Natural killer cell treated with Interleukin-12 subunit alpha and Interleukin-12 subunit beta and Interleukin-15 and Interleukin-18, amount 100 ng/mL, for 72 hours (primary cell): ENCODE measurements around the gene ANAPC5. TPM values are rescaled to one million over a fixed set of nuclear protein-coding genes. Genes with fewer than 3 reads are reported as not detected.
A peak's percentile ranks its signal among the peaks of the same experiment; 100 is the strongest.

Experiments used
- ATAC-seq, 2 donors: fragments of 150-1000 bp; cut with Tn5 transposase in 1 of 2; sonication (Bioruptor Pico), chemical (Tn5 transposase) in 1 of 2; 2 replicates each; pipeline ENCODE4 v1.10.0; 2021
- DNase-seq: peaks from one replicate; pipeline ENCODE4 v3.0.0; 2022; ENCODE audit warnings: low spot score
- H3K27ac Mint-ChIP-seq, 2 donors: 1 replicate in 1 of 2; 2 replicates in 1 of 2; pipeline ENCODE4 v1.8.0; 2022; ENCODE audit warnings: mixed read lengths in 2 of 2, mild to moderate bottlenecking in 1 of 2, moderate library complexity in 1 of 2
- H3K27me3 Mint-ChIP-seq, 2 donors: 1 replicate in 1 of 2; 2 replicates in 1 of 2; pipeline ENCODE4 v1.8.0; 2022; ENCODE audit warnings: mixed read lengths in 2 of 2
- H3K36me3 Mint-ChIP-seq: one replicate; pipeline ENCODE4 v1.8.0; 2022; ENCODE audit warnings: mixed read lengths
- H3K4me1 Mint-ChIP-seq, 2 donors: 1 replicate in 1 of 2; 2 replicates in 1 of 2; pipeline ENCODE4 v1.8.0; 2022; ENCODE audit warnings: low read depth in 2 of 2, mixed read lengths in 2 of 2, mild to moderate bottlenecking in 1 of 2
- H3K4me3 Mint-ChIP-seq: one replicate; pipeline ENCODE4 v1.8.0; 2022; ENCODE audit warnings: mixed read lengths
- H3K9me3 Mint-ChIP-seq: 2 replicates; pipeline ENCODE4 v1.8.0; 2022; ENCODE audit warnings: mixed read lengths
- total RNA-seq, 2 donors: library from RNA; stranded (reverse); gene quantifications; one replicate each; pipeline ENCODE4 v1.2.3, GENCODE V29; 2022

ANAPC5 gene
- total RNA-seq, 2 donors from 2014 or later = 130 to 229 TPM

DNA sequence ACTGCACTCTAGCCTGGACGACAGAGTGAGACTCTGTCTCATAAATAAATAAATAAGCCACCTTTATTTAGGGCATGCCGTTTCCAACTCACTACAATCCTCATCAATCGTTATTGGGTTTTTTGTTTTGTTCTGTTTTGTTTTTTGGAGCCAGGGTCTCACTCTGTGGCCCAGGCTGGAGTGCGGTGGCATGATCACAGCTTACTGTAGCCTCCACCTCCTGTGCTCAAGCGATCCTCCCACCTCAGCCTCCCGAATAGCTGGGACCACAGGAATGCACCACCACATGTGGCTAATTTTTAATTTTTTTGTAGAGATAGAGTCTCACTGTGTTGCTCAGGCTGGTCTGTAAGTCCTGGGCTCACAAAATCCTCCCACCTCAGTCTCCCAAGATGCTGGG lies 3.6 kb upstream of the ANAPC5 start:
- Mint-ChIP-seq H3K9me3 (no peaks in the 10 kb centered on the region), H3K4me1 (peaks cover 9 to 24% of the 10 kb centered on the region in 2 donors), H3K27ac (no peak overlapping the region), H3K4me3 (no peak overlapping the region), H3K36me3 (no peaks in the 10 kb centered on the region), H3K27me3 (peaks cover 0 to 8% of the 10 kb centered on the region in 2 donors)
- DNase-seq = no peak
- no peak for ATAC-seq

DNA sequence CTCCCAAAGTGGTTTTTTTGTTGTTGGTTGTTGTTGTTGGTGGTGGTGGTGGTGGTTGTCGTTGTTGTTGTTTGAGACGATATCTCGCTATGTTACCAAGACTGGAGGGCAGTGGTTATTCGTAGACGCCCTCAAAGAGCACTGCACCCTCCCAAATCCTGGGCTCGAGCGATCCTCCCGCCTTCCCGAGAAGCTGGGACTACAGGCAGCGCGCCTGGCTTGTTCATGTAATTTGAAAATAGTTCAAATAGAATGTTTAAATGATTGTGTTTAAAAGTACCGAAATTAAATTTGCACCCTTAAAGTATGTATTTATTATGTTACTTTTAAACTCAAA lies 439 bp upstream of the ANAPC5 start:
- no peak for ATAC-seq
- Mint-ChIP-seq H3K27me3 (peaks cover 0 to 3% of the 10 kb centered on the region in 2 donors), H3K27ac (peak overlapping the region; percentile 92 to 98), H3K4me3 (peak overlapping the region; percentile 99), H3K36me3 (no peaks in the 10 kb centered on the region), H3K4me1 (peaks cover 16 to 38% of the 10 kb centered on the region in 2 donors), H3K9me3 (no peaks in the 10 kb centered on the region)
- no peak for DNase-seq

DNA sequence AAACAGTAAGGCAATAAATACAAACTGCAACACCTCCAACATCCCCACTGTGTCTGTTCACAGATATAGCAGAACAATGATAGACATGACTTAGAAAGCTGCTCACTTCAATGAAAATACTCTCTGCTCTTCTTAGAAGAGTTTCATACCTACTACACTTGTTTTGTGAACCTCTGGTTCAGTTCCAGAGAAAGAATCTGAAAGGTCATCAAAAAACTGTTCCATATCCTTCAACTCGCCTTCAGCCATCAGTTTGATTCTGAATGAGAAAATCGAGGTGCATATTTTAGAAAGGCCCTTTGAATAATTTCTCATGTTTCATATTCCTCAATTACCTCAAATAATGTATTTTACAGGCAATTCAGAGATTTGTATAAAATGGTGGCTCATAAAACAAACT lies 5.5 kb downstream of the ANAPC5 start:
- ATAC-seq = no peak
- H3K27me3 Mint-ChIP-seq = no peaks in the 10 kb centered on the region
- H3K9me3 Mint-ChIP-seq = no peaks in the 10 kb centered on the region
- DNase-seq = no peak
- H3K4me3 Mint-ChIP-seq = no peak overlapping the region
- H3K36me3 Mint-ChIP-seq = peaks cover 30% of the 10 kb centered on the region
- H3K27ac Mint-ChIP-seq = no peak overlapping the region
- peaks cover 21 to 28% of the 10 kb centered on the region in 2 donors for H3K4me1 Mint-ChIP-seq

DNA sequence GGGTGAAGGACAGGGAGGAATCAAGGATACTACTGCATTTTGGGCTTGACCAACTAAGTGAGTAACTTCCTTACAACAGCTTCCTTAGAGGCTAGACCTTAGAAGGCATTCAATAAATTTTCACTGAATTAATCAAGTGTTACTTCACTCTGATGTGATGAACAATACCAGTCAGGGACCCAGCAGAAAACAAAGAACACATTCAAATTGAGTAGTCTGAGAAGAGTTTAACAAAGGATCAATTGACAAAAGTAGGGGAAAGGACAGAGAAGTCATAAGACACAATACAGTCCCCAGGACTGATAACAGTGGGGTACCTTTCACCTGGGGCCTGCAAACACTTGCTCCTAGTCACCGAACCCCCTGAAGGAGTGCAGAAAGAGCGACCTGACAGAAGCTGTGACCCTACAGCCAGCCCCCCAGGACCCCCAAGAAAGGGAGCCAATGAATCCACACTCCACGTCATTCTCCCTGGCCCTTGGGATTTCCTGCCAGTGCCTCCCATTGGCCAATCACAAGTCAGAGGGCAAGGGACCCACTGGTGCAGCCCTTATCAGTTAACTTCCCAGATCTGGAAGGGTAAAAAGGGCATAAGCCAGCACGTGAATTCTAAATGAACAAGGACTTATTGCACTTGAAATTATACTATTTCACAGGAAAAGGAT lies 6.9 kb downstream of the ANAPC5 start:
- no peak overlapping the region for H3K4me3 Mint-ChIP-seq
- ATAC-seq (no peak), DNase-seq (no peak)
- H3K27me3 Mint-ChIP-seq = no peaks in the 10 kb centered on the region
- H3K4me1 Mint-ChIP-seq = peaks cover 13 to 24% of the 10 kb centered on the region in 2 donors
- peaks cover 30% of the 10 kb centered on the region for H3K36me3 Mint-ChIP-seq
- H3K9me3 Mint-ChIP-seq = no peaks in the 10 kb centered on the region
- peak overlapping the region in 1 of 2 donors; percentile 6 for H3K27ac Mint-ChIP-seq

DNA sequence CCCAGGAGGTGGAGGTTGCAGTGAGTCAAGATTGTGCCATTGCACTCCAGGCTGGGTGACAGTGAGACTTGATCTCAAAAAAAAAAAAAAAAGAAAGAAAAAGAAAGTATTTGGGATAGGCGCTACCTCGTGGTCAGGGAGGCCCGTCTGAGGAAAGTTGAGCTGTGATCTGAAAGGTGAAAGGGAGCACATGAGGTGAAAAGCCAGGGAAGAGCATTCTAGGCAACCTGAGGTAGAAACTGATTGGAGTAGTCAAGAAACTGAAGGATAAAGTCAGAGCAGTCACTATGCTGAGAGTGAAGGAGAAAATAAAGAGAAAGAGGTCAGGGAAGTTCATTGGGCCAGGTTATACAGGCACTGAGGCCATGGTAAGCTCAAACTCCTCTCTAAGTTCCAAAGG lies 7.7 kb downstream of the ANAPC5 start:
- no peak for DNase-seq
- no peaks in the 10 kb centered on the region for H3K9me3 Mint-ChIP-seq
- no peak for ATAC-seq
- H3K4me3 Mint-ChIP-seq = no peak overlapping the region
- H3K4me1 Mint-ChIP-seq = peaks cover 10 to 24% of the 10 kb centered on the region in 2 donors
- H3K36me3 Mint-ChIP-seq = peaks cover 30% of the 10 kb centered on the region
- peak overlapping the region in 1 of 2 donors; percentile 6 for H3K27ac Mint-ChIP-seq
- H3K27me3 Mint-ChIP-seq = no peaks in the 10 kb centered on the region

DNA sequence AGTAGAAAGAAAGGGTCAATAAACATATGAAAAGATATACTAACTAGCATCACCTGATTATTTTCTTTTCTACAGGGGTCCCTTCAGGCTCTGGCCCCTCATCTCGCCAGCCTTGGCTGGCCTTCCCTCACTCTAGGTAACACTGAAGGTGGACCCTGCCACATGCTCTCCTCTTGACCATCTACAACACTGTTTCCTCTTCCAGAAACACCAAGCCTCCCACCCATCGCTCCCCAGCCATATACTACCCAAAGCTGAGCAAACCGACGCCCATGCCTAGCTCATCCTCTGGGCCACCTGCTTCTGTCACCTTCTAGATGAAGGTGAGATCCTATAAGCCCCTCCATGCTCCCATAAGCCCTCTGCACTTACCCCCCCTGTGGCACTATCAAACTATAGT lies 14.8 kb downstream of the ANAPC5 start:
- ATAC-seq (no peak), DNase-seq (no peak)
- Mint-ChIP-seq H3K27ac (peak overlapping the region in 1 of 2 donors; percentile 61), H3K4me1 (no peaks in the 10 kb centered on the region), H3K4me3 (no peak overlapping the region), H3K9me3 (no peaks in the 10 kb centered on the region), H3K36me3 (peaks cover 12% of the 10 kb centered on the region), H3K27me3 (no peaks in the 10 kb centered on the region)

DNA sequence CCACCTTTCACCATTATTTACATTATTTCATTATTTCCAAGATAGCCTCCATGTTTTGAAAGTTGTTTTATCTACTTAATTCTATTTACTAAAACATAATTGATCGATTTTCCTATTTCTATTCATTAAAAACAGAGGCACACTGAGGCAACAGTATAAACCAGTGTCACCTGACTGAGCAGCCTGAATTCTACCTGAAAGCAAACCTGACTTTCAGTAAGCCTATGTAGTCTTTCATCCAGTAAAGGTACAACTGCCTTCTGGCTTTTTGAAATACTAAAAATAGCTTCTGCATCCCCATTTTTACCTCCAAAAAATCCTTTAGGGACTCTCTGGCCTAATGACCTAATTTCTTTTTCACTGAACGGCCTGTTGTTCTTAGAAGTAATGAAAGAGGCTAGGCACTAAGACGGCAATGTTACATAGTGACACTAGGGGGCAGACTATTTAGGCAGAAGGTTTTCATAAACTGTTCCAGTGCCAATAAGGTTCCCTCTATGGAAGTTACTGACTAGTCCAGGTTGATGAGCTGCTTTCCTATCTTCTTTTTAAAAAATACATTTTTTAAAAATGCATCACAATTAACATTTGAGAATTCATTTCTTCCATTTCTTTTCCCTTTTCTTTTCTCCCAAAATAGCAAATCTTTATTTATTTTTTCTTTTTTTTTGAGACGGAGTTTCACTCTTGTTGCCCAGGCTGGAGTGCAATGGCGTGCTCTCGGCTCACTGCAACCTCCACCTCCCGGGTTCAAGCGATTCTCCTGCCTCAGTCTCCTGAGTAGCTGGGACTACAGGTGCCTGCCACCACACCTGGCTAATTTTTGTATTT lies 17.5 kb downstream of the ANAPC5 start:
- H3K4me1 Mint-ChIP-seq = no peaks in the 10 kb centered on the region
- no peaks in the 10 kb centered on the region for H3K9me3 Mint-ChIP-seq
- H3K27me3 Mint-ChIP-seq = no peaks in the 10 kb centered on the region
- peak overlapping the region in 1 of 2 donors; percentile 34 for H3K27ac Mint-ChIP-seq
- DNase-seq = no peak
- H3K4me3 Mint-ChIP-seq = no peak overlapping the region
- ATAC-seq = peak in 1 of 2 donors; percentile 66
- H3K36me3 Mint-ChIP-seq = peaks cover 16% of the 10 kb centered on the region

DNA sequence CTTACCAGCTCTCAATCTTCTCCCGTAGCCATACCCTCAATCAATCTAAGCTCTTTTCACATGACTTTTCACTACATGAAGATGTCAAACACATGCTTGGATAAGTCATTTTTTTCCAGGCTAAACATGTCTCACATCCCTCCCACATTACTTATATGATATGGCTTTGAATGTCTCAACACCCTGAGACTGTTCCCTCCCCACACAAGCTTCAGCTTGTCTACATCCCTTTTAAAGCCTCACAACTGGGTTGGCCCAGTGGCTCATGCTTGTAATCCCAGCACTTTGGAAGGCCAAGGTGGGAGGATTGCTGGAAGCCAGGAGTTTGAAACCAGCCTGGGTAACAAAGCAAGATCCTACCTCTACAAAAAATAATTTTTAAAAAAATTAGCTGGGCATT lies 18.5 kb downstream of the ANAPC5 start:
- no peaks in the 10 kb centered on the region for H3K27me3 Mint-ChIP-seq
- ATAC-seq (no peak), DNase-seq (no peak)
- no peak overlapping the region for H3K4me3 Mint-ChIP-seq
- no peaks in the 10 kb centered on the region for H3K4me1 Mint-ChIP-seq
- H3K27ac Mint-ChIP-seq = no peak overlapping the region
- H3K36me3 Mint-ChIP-seq = peaks cover 16% of the 10 kb centered on the region
- H3K9me3 Mint-ChIP-seq = no peaks in the 10 kb centered on the region

DNA sequence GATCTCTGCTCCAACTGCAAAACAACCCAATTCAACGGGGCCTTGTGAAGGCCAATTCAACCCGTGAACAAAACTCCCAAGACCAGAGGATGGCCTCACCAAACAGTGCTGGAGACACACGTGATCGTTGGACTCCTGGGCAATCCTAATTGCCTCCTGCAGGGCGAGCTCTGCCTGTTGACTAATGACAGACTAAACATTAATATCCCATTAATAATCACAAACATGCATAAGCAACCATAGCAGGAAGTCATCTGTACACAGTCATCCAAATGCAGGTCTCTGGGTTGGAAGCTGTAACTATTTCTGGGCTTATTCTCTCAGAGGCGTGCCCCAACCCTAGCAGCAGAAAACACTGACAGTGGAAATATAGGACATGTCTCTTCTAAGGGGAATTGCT lies 21.0 kb downstream of the ANAPC5 start:
- no peak for ATAC-seq
- no peak overlapping the region for H3K27ac Mint-ChIP-seq
- H3K9me3 Mint-ChIP-seq = no peaks in the 10 kb centered on the region
- H3K36me3 Mint-ChIP-seq = peaks cover 32% of the 10 kb centered on the region
- no peaks in the 10 kb centered on the region for H3K27me3 Mint-ChIP-seq
- no peak overlapping the region for H3K4me3 Mint-ChIP-seq
- DNase-seq = no peak
- H3K4me1 Mint-ChIP-seq = peaks cover 0 to 5% of the 10 kb centered on the region in 2 donors

DNA sequence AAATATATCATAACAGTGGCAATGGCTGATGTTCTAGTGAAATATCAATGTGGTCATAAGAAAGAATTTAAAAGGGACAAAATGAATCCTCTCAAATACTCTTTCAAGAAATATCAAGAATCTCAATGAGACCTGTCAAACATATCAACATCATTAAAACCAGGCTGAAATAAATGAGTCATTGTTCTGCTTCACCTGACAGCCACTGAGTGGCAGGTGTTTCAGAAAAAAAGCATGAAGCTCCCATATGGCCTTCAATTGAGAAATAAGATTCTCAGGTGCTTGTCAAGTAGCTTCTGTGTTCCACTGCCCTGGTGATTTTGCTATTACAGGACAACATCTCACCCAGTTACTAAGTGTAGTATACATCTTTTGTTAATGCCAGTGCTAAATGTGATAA lies 21.5 kb downstream of the ANAPC5 start:
- Mint-ChIP-seq H3K27ac (no peak overlapping the region), H3K4me1 (peaks cover 0 to 5% of the 10 kb centered on the region in 2 donors), H3K27me3 (no peaks in the 10 kb centered on the region), H3K36me3 (peaks cover 38% of the 10 kb centered on the region), H3K9me3 (no peaks in the 10 kb centered on the region), H3K4me3 (no peak overlapping the region)
- no peak for ATAC-seq
- DNase-seq = no peak

DNA sequence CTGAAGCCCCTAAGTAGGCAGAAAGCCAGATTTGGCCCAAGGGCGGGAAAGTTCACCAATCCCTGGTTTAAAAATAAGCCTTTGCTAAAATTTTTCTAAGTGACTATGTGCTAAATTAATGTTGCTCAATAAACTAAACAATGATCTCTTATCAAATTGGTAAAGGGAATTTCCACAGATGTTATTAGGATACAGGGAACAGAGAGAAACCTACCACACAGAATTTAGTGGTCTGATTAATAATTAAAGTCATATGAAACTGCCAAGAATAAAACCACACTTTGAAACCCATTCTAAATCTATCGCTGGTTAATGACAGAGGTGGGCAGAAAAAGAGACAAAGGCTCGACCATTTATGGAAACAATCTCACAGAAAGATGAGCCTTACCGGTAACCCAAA lies 22.0 kb downstream of the ANAPC5 start:
- Mint-ChIP-seq H3K36me3 (peaks cover 38% of the 10 kb centered on the region), H3K4me1 (peaks cover 0 to 5% of the 10 kb centered on the region in 2 donors), H3K9me3 (no peaks in the 10 kb centered on the region), H3K27ac (no peak overlapping the region), H3K4me3 (no peak overlapping the region), H3K27me3 (no peaks in the 10 kb centered on the region)
- no peak for ATAC-seq
- DNase-seq = no peak

DNA sequence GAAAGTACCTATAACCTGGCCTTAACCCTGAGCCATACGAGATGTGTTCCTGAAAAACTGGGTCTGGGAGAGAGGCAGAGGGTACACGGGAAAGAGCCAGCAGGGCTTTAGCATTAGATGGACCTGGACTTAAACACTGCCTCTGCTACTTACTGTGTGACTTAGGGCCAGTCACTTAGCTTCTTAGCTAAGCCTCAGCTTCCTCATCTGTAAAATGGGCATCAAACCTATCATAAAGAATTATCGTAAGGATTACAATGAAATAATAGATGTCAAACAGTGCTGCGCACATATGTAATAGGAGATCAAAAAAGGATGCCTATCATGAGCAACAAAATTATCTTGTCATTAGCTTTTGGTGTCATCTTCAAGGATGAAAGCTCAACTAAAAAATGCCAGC lies 23.6 kb downstream of the ANAPC5 start:
- Mint-ChIP-seq H3K36me3 (peaks cover 36% of the 10 kb centered on the region), H3K27me3 (no peaks in the 10 kb centered on the region), H3K4me3 (no peak overlapping the region), H3K27ac (no peak overlapping the region), H3K9me3 (no peaks in the 10 kb centered on the region), H3K4me1 (peaks cover 0 to 5% of the 10 kb centered on the region in 2 donors)
- DNase-seq = no peak
- ATAC-seq = no peak

DNA sequence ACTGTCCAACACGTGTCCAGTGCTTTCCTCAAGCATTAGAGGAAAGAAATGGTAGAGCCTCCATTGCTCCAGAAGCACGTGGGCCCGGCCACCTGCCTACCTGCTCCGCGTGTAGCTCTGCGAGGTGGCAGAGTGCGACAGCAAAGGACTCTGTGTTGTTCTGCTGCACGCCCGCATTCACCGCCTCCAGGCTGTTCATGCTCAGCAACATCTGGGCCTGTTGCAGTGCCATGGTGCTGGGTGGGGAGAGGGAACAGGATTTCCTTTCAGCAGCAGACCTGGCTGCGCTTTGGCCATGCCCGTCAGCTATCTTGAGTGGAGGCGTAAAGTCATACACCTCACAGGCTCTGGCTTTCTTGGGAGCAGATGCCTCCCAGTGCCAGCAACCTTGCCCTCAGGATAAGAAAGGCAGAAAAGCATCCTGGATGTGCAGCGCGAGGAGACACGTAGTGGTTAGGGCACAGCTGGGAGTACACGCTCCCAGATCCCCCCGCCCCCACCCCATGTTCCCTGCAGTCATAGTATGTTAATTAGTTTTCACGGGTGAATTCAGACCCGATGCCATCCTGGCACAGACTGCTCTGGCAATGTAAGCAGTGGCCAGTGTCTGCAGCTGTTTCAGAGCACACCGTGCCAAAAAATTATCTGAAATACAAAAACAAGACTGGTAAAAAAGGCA lies 25.1 kb downstream of the ANAPC5 start:
- no peak for ATAC-seq
- Mint-ChIP-seq H3K27ac (no peak overlapping the region), H3K4me1 (peaks cover 0 to 5% of the 10 kb centered on the region in 2 donors), H3K36me3 (peaks cover 36% of the 10 kb centered on the region), H3K9me3 (no peaks in the 10 kb centered on the region), H3K27me3 (no peaks in the 10 kb centered on the region), H3K4me3 (no peak overlapping the region)
- DNase-seq = no peak

DNA sequence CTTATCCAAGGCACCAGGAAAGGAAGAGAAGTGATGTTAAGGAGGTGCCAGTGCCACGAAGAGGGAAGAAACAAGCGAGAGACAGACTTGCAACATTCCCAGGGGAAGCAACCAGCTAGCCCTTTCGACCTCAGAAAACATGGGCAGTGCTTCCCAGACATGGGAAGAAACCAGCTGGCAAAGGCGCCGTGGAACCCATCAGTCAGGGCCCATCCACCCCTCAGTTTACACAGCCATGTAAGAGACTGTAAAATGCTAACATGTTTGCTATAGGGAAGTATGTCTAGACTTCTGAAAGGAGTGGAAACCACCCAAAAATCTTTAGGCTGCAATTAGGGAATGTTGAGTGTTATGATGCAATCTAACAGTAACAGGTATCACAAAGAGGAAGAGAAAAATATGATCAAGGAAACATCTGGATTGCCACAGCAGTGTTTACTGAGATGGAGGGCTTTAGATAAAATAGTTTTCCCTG lies 26.3 kb downstream of the ANAPC5 start:
- Mint-ChIP-seq H3K36me3 (peaks cover 36% of the 10 kb centered on the region), H3K4me3 (no peak overlapping the region), H3K27ac (peak overlapping the region in 1 of 2 donors; percentile 38), H3K4me1 (peaks cover 0 to 5% of the 10 kb centered on the region in 2 donors), H3K27me3 (no peaks in the 10 kb centered on the region), H3K9me3 (no peaks in the 10 kb centered on the region)
- no peak for DNase-seq
- ATAC-seq = no peak
